ENCODE data around the gene DMKN. TPM values are rescaled to one million over a fixed set of nuclear protein-coding genes. Genes with fewer than 3 reads are reported as not detected.

Gene DMKN
- total and polyA plus RNA-seq, 2 donors (not counting 3 experiments of a cell fraction or from before 2014, with no cell fraction given), result not detected

DNA sequence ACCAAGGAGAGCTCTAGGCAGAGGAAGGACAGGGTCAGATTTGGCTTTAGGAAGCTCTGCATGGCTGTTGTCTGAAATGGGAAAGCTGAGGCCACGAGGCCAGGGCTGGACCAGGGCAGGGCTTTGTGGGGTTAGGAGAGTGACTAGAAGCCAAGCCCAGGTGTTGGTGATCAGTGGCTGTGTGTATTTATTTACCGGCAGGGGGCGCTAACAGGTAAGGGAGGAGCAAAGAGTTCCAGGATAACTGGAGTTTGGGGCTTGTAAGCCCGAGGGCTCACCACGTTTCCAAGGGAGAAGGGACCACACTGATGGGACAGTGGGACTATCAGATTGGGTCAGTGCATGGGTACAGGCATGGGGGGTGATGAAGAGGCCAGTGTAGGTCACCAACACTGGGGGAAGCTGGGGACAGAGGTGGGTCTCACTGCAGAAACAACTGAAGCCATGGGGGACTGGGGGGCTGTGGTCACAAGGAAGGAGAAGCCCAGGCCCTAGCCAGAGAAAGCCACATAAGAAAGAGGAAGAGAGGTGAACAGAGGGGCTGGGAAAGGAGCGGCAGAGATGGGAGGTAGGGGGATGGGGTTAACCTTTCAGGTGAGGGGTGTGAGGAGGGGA, 35.8 kb upstream of the DMKN start:
- Histone ChIP-seq H3K9me3 (replicated peaks; ENCODE audit: control insufficient read depth, insufficient read depth, low read length) (no peaks in the 10 kb centered on the region), H3K4me2 (ENCODE audit: insufficient read depth, low read length) (no peak overlapping the region), H3K9me1 (replicated peaks; ENCODE audit: control insufficient read depth, extremely low read depth, insufficient read depth, low read length) (no peaks in the 10 kb centered on the region), H3K4me3 (replicated peaks in 1 of 3; ENCODE audit: insufficient read depth in 1 of 3, low read depth in 1 of 3, low read length in 3 of 3) (no peak overlapping the region), H3K4me1 (ENCODE audit: control insufficient read depth, extremely low read depth, insufficient read depth, low read length) (peaks cover 16% of the 10 kb centered on the region), H2AFZ (ENCODE audit: low read depth, low read length) (no peak overlapping the region), H3K36me3 (ENCODE audit: control insufficient read depth in 2 of 2, extremely low read depth in 1 of 2, insufficient read depth in 2 of 2, low read length in 2 of 2) (no peaks in the 10 kb centered on the region), H3K27me3 (ENCODE audit: control insufficient read depth in 2 of 2, insufficient read depth in 2 of 2, low read length in 2 of 2) (no peaks in the 10 kb centered on the region), H4K20me1 (replicated peaks; ENCODE audit: control insufficient read depth, extremely low read depth, insufficient read depth, low read length) (no peaks in the 10 kb centered on the region), H3K79me2 (ENCODE audit: control insufficient read depth, insufficient read depth, low read length) (peaks cover 15% of the 10 kb centered on the region), H3K9ac (replicated peaks; ENCODE audit: extremely low read depth, insufficient read depth, low read length) (no peak overlapping the region), H3K27ac (ENCODE audit: insufficient read depth, low read depth, low read length) (no peak overlapping the region)
- TF ChIP-seq CTCF (IDR thresholded peaks at IDR 0.05; ENCODE audit: extremely low read depth in 1 of 2, insufficient read depth in 1 of 2, low read depth in 1 of 2, low read length in 2 of 2), result peak; percentile 65 to 77
- TF ChIP-seq JUN (IDR thresholded peaks at IDR 0.05; ENCODE audit: borderline replicate concordance, insufficient read depth, insufficient read length, low read depth), result no peak
- DNase-seq (ENCODE audit: low read depth, low spot score), result peak; percentile 48
- FAIRE-seq, result peak; percentile 72
- dilution Hi-C loops (cut with MboI; ENCODE audit: extremely low pct_ligation_motif_present, low sequenced_read_pairs) (no loop called here), intact Hi-C loops (cut with micrococcal nuclease) (loop anchor here (1.0 to 5.0 kb wide), 3 partner anchors 78 to 168 kb away; partner anchors contain the start of gene RBM42)
- BruUV-seq (replicated peaks), result no TSS peak
- POLR2A ChIA-PET, result no interaction called here
- CTCF ChIA-PET, result interaction anchor here (1.0 to 2.8 kb wide), 8 partner anchors 8 to 99 kb away, joined by 3 to 18 read pairs (median 6); partner anchors contain the start of genes ATP4A and COX6B1

- TF ChIP-seq POLR2A (IDR thresholded peaks at IDR 0.05; ENCODE audit: low read depth, low read length), result no peak
- no peak for TF ChIP-seq EZH2 (IDR thresholded peaks at IDR 0.05; ENCODE audit: borderline replicate concordance, low read depth, low read length, severe bottlenecking)
- TF ChIP-seq JUN (IDR thresholded peaks at IDR 0.05; ENCODE audit: borderline replicate concordance, insufficient read depth, insufficient read length, low read depth), result no peak
- peak overlapping the region in 1 of 3 experiments; percentile 88 for H3K4me3 ChIP-seq (replicated peaks in 1 of 3; ENCODE audit: insufficient read depth in 1 of 3, low read depth in 1 of 3, low read length in 3 of 3)
- intact Hi-C loops (cut with micrococcal nuclease), result loop anchor here (5.0 kb wide), 2 partner anchors 81 to 146 kb away; partner anchors contain the start of gene RBM42
- POLR2A ChIA-PET, result no interaction called here
- no TSS peak for BruUV-seq (replicated peaks)
- dilution Hi-C loops (cut with MboI; ENCODE audit: extremely low pct_ligation_motif_present, low sequenced_read_pairs), result no loop called here
- CTCF ChIA-PET, result no interaction called here
- peaks cover 16% of the 10 kb centered on the region for H3K4me1 ChIP-seq (ENCODE audit: control insufficient read depth, extremely low read depth, insufficient read depth, low read length)
- FAIRE-seq (no peak), DNase-seq (ENCODE audit: low read depth, low spot score) (no peak)
- H2AFZ ChIP-seq (ENCODE audit: low read depth, low read length), result peak overlapping the region; percentile 81
- H4K20me1 ChIP-seq (replicated peaks; ENCODE audit: control insufficient read depth, extremely low read depth, insufficient read depth, low read length), result no peaks in the 10 kb centered on the region
- no peaks in the 10 kb centered on the region for H3K9me1 ChIP-seq (replicated peaks; ENCODE audit: control insufficient read depth, extremely low read depth, insufficient read depth, low read length)
- H3K27me3 ChIP-seq (ENCODE audit: control insufficient read depth in 2 of 2, insufficient read depth in 2 of 2, low read length in 2 of 2), result no peaks in the 10 kb centered on the region
- H3K36me3 ChIP-seq (ENCODE audit: control insufficient read depth in 2 of 2, extremely low read depth in 1 of 2, insufficient read depth in 2 of 2, low read length in 2 of 2), result no peaks in the 10 kb centered on the region
- peak overlapping the region; percentile 88 for H3K4me2 ChIP-seq (ENCODE audit: insufficient read depth, low read length)
- no peak overlapping the region for H3K27ac ChIP-seq (ENCODE audit: insufficient read depth, low read depth, low read length)
- H3K79me2 ChIP-seq (ENCODE audit: control insufficient read depth, insufficient read depth, low read length), result peaks cover 15% of the 10 kb centered on the region
- H3K9me3 ChIP-seq (replicated peaks; ENCODE audit: control insufficient read depth, insufficient read depth, low read length), result no peaks in the 10 kb centered on the region
- H3K9ac ChIP-seq (replicated peaks; ENCODE audit: extremely low read depth, insufficient read depth, low read length), result peak overlapping the region; percentile 58
Measured at GRCh38 chr19:35546532-35546931, 33.1 kb upstream of the DMKN start.

All from endothelial cell of umbilical vein (primary cell).